WTC11 (cell line): ENCODE results near the gene CEP126. TPM values are rescaled to one million over a fixed set of nuclear protein-coding genes. Genes with fewer than 3 reads are reported as not detected.

Experiments
- ATAC-seq: fragments of 200-7000 bp; cut with Tn5 transposase; 2 replicates; pipeline ENCODE4 v1.10.0; 2021; ENCODE audit warnings: mild to moderate bottlenecking, moderate library complexity
- CTCF ChIA-PET: fragments of 300-600 bp; sonication (Branson Sonifier 250); formaldehyde crosslinking; loops from one replicate; lab custom pipeline; 2021; ENCODE audit warnings: antibody characterized with exemption; lab: Charles Lee
- POLR2A ChIA-PET: fragments of 350-600 bp; sonication (Branson Sonifier 250); formaldehyde crosslinking; loops from one replicate; lab custom pipeline; 2021; ENCODE audit warnings: antibody characterized with exemption; lab: Charles Lee
- DNase-seq: peaks from one replicate; pipeline ENCODE4 v3.0.0; 2021; ENCODE audit warnings: low spot score
- H3K27ac Mint-ChIP-seq: 2 replicates; pipeline ENCODE4 v1.8.0; 2021; ENCODE audit warnings: mixed read lengths
- H3K27me3 Mint-ChIP-seq: 2 replicates; pipeline ENCODE4 v1.8.0; 2021; ENCODE audit warnings: low read depth, mild to moderate bottlenecking, moderate library complexity, mixed read lengths
- H3K36me3 Mint-ChIP-seq: 2 replicates; pipeline ENCODE4 v1.8.0; 2021; ENCODE audit warnings: mixed read lengths
- H3K4me1 Mint-ChIP-seq: 2 replicates; pipeline ENCODE4 v1.8.0; 2022; ENCODE audit warnings: mixed read lengths
- H3K4me3 Mint-ChIP-seq: 2 replicates; pipeline ENCODE4 v1.8.0; 2021; ENCODE audit warnings: mild to moderate bottlenecking, moderate library complexity, mixed read lengths
- H3K9me3 Mint-ChIP-seq: 2 replicates; pipeline ENCODE4 v1.8.0; 2021; ENCODE audit warnings: mixed read lengths
- ATF6 ChIP-seq: sonication (generic); formaldehyde crosslinking; IDR thresholded peaks from 2 replicates; pipeline ENCODE4 v1.8.1; 2023; ENCODE audit warnings: mild to moderate bottlenecking, missing genetic modification reagents
- CBFB ChIP-seq: sonication (generic); formaldehyde crosslinking; IDR thresholded peaks from 2 replicates; pipeline ENCODE4 v1.8.1; 2022; ENCODE audit warnings: mild to moderate bottlenecking, low read depth, missing genetic modification reagents
- CREB1 ChIP-seq: sonication (generic); formaldehyde crosslinking; IDR thresholded peaks from 2 replicates; pipeline ENCODE4 v1.8.0; 2023; ENCODE audit warnings: mild to moderate bottlenecking, missing genetic modification reagents
- ESRRA ChIP-seq: sonication (generic); formaldehyde crosslinking; IDR thresholded peaks from 2 replicates; pipeline ENCODE4 v1.8.1; 2022; ENCODE audit warnings: mild to moderate bottlenecking, missing genetic modification reagents, borderline replicate concordance
- FOXJ3 ChIP-seq: sonication (generic); formaldehyde crosslinking; IDR thresholded peaks from 2 replicates; pipeline ENCODE4 v1.9.0; 2021; ENCODE audit warnings: missing genetic modification reagents, mild to moderate bottlenecking, borderline replicate concordance
- FOXP1 ChIP-seq: sonication (generic); formaldehyde crosslinking; IDR thresholded peaks from 2 replicates; pipeline ENCODE4 v1.8.0; 2022; ENCODE audit warnings: missing genetic modification reagents, mild to moderate bottlenecking, moderate library complexity, borderline replicate concordance
- GTF2I ChIP-seq: fragments of 250-450 bp; sonication (Bioruptor Pico); conservative IDR thresholded peaks from 2 replicates; pipeline ENCODE4 v1.4.0; 2021; ENCODE audit warnings: mild to moderate bottlenecking
- JUN ChIP-seq: sonication (generic); formaldehyde crosslinking; IDR thresholded peaks from 2 replicates; pipeline ENCODE4 v1.8.0; 2023; ENCODE audit warnings: mild to moderate bottlenecking, missing genetic modification reagents
- MXD4 ChIP-seq: fragments of 250-450 bp; sonication (Bioruptor Pico); IDR thresholded peaks from 2 replicates; pipeline ENCODE4 v1.8.0; 2021; ENCODE audit warnings: mild to moderate bottlenecking, moderate library complexity, borderline replicate concordance
- NR1H2 ChIP-seq: sonication (generic); formaldehyde crosslinking; IDR thresholded peaks from 2 replicates; pipeline ENCODE4 v1.9.0; 2021; ENCODE audit warnings: mild to moderate bottlenecking, moderate library complexity, missing genetic modification reagents
- NR2C2 ChIP-seq: sonication (generic); formaldehyde crosslinking; IDR thresholded peaks from 2 replicates; pipeline ENCODE4 v1.8.0; 2022; ENCODE audit warnings: mild to moderate bottlenecking, missing genetic modification reagents
- TP53 ChIP-seq: sonication (generic); formaldehyde crosslinking; IDR thresholded peaks from 2 replicates; pipeline ENCODE4 v1.8.1; 2023; ENCODE audit warnings: mild to moderate bottlenecking, missing genetic modification reagents
- USF1 ChIP-seq: sonication (generic); formaldehyde crosslinking; IDR thresholded peaks from 2 replicates; pipeline ENCODE4 v1.8.0; 2022; ENCODE audit warnings: mild to moderate bottlenecking, missing genetic modification reagents
- ZNF232 ChIP-seq: sonication (generic); formaldehyde crosslinking; IDR thresholded peaks from 2 replicates; pipeline ENCODE4 v1.8.0; 2022; ENCODE audit warnings: mild to moderate bottlenecking, missing genetic modification reagents
- ZNF281 ChIP-seq: sonication (generic); formaldehyde crosslinking; IDR thresholded peaks from 2 replicates; pipeline ENCODE4 v1.8.0; 2023; ENCODE audit warnings: mild to moderate bottlenecking, missing genetic modification reagents
- total RNA-seq: library from RNA; stranded (reverse); gene quantifications from 3 replicates; pipeline ENCODE4 v1.2.3, GENCODE V29; 2021
- TF ChIP-seq, protein P1 (sequence below): sonication (generic); formaldehyde crosslinking; IDR thresholded peaks from 2 replicates; pipeline ENCODE4 v1.8.0; 2022; ENCODE audit warnings: mild to moderate bottlenecking, missing genetic modification reagents
- TF ChIP-seq, protein P2 (sequence below): sonication (generic); formaldehyde crosslinking; IDR thresholded peaks from 2 replicates; pipeline ENCODE4 v1.8.1; 2022; ENCODE audit warnings: low read depth, missing genetic modification reagents, borderline replicate concordance
- TF ChIP-seq, protein P3 (sequence below): sonication (generic); formaldehyde crosslinking; IDR thresholded peaks from 2 replicates; pipeline ENCODE4 v1.8.1; 2023; ENCODE audit warnings: mild to moderate bottlenecking, missing genetic modification reagents

Gene CEP126
- total RNA-seq, 1 experiment from 2014 or later: 2.4 TPM

DNA sequence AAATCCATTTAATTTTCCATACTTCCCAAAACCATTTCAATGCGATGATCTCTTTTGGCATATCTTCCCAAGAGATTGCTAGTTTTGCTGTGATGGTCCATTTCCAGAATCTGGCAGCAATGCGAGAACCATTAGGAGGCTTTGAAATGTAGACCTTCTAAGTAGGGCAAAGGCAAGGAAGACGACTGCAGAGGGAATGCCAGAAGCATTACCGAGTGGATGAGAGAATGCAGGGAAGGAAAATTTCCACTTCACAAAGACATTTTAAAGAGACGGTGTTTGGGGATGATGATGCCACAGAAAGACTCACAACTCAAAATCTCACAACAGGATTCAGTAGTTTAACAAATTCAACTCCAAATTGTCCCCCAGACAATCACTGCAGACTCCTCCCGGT, 471 bp upstream of the CEP126 start:
- POLR2A ChIA-PET: interaction anchor here (0.6 to 0.9 kb wide), 2 partner anchors 195 to 698 kb away, joined by 3 to 4 read pairs; no protein-coding TSS in a partner anchor
- ATAC-seq (no peak), DNase-seq (no peak)
- peak overlapping the region; percentile 67; the same call in 1 of the 2 replicates for H3K27ac Mint-ChIP-seq
- H3K4me3 Mint-ChIP-seq: peak overlapping the region; percentile 93
- peaks cover 36% of the 10 kb centered on the region for H3K4me1 Mint-ChIP-seq
- no peak for TF ChIP-seq CREB1
- no peak for TF ChIP-seq JUN
- no peak for TF ChIP-seq FOXJ3 (CRISPR knock-in tag)
- no peak for TF ChIP-seq ZNF281
- TF ChIP-seq, protein P1, sequence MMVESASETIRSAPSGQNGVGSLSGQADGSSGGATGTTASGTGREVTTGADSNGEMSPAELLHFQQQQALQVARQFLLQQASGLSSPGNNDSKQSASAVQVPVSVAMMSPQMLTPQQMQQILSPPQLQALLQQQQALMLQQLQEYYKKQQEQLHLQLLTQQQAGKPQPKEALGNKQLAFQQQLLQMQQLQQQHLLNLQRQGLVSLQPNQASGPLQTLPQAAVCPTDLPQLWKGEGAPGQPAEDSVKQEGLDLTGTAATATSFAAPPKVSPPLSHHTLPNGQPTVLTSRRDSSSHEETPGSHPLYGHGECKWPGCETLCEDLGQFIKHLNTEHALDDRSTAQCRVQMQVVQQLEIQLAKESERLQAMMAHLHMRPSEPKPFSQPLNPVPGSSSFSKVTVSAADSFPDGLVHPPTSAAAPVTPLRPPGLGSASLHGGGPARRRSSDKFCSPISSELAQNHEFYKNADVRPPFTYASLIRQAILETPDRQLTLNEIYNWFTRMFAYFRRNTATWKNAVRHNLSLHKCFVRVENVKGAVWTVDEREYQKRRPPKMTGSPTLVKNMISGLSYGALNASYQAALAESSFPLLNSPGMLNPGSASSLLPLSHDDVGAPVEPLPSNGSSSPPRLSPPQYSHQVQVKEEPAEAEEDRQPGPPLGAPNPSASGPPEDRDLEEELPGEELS: no peak
- no peak for TF ChIP-seq ATF6 (CRISPR knock-in tag)
- no peak for TF ChIP-seq CBFB (CRISPR knock-in tag)
- no peak for TF ChIP-seq USF1 (CRISPR knock-in tag)
- TF ChIP-seq, protein P2, sequence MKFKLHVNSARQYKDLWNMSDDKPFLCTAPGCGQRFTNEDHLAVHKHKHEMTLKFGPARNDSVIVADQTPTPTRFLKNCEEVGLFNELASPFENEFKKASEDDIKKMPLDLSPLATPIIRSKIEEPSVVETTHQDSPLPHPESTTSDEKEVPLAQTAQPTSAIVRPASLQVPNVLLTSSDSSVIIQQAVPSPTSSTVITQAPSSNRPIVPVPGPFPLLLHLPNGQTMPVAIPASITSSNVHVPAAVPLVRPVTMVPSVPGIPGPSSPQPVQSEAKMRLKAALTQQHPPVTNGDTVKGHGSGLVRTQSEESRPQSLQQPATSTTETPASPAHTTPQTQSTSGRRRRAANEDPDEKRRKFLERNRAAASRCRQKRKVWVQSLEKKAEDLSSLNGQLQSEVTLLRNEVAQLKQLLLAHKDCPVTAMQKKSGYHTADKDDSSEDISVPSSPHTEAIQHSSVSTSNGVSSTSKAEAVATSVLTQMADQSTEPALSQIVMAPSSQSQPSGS (CRISPR knock-in tag): no peak
- no peak for TF ChIP-seq NR1H2 (CRISPR knock-in tag)
- TF ChIP-seq ZNF232 (CRISPR knock-in tag): no peak
- TF ChIP-seq FOXP1 (CRISPR knock-in tag): no peak
- TF ChIP-seq MXD4: no peak
- no peak for TF ChIP-seq GTF2I (CRISPR knock-in tag)
- no peak for TF ChIP-seq TP53 (CRISPR knock-in tag)
- TF ChIP-seq, protein P3, sequence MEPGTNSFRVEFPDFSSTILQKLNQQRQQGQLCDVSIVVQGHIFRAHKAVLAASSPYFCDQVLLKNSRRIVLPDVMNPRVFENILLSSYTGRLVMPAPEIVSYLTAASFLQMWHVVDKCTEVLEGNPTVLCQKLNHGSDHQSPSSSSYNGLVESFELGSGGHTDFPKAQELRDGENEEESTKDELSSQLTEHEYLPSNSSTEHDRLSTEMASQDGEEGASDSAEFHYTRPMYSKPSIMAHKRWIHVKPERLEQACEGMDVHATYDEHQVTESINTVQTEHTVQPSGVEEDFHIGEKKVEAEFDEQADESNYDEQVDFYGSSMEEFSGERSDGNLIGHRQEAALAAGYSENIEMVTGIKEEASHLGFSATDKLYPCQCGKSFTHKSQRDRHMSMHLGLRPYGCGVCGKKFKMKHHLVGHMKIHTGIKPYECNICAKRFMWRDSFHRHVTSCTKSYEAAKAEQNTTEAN (CRISPR knock-in tag): no peak
- TF ChIP-seq ESRRA (CRISPR knock-in tag): no peak
- no peak for TF ChIP-seq NR2C2
- H3K36me3 Mint-ChIP-seq: no peaks in the 10 kb centered on the region
- H3K9me3 Mint-ChIP-seq: no peaks in the 10 kb centered on the region
- H3K27me3 Mint-ChIP-seq: no peaks in the 10 kb centered on the region; the same call in 1 of the 2 replicates
- CTCF ChIA-PET: interaction anchor here (0.7 to 1.6 kb wide), 13 partner anchors 16 to 698 kb away, joined by 3 to 16 read pairs (median 4); no protein-coding TSS in a partner anchor
